Esophagus muscularis mucosa (tissue), 4 donors: ENCODE results near the gene PPIP5K1. TPM values are rescaled to one million over a fixed set of nuclear protein-coding genes. Genes with fewer than 3 reads are reported as not detected.

ENCODE experiments used
- DNase-seq: peaks from one replicate; pipeline ENCODE4 v3.0.0-alpha.2; 2017; ENCODE audit errors: extremely low spot score
- H3K27ac ChIP-seq, 4 donors: fragments of 200-600 bp; sonication (generic); replicated peaks in 1 of 4; 1 replicate in 3 of 4; 2 replicates in 1 of 4; pipeline ENCODE4 v1.5.1; 2016 to 2019; ENCODE audit warnings: mild to moderate bottlenecking in 1 of 4
- H3K27me3 ChIP-seq, 4 donors: fragments of 200-600 bp; sonication (generic); one replicate each; pipeline versions ENCODE4 v1.5.1 to v1.6.0; 2016 to 2019
- H3K36me3 ChIP-seq, 4 donors: fragments of 200-600 bp; sonication (generic); one replicate each; pipeline ENCODE4 v1.5.1; 2016 to 2019
- H3K4me1 ChIP-seq, 4 donors: fragments of 200-600 bp; sonication (generic); one replicate each; pipeline ENCODE4 v1.5.1; 2016 to 2019
- H3K4me3 ChIP-seq, 4 donors: fragments of 200-600 bp; sonication (generic); 1 replicate in 2 of 4; 2 replicates in 2 of 4; pipeline ENCODE4 v1.5.1; 2016 to 2019; ENCODE audit warnings: mild to moderate bottlenecking in 4 of 4, moderate library complexity in 1 of 4
- H3K9me3 ChIP-seq, 4 donors: fragments of 200-600 bp; sonication (generic); 1 replicate in 3 of 4; 2 replicates in 1 of 4; pipeline ENCODE4 v1.5.1; 2016 to 2019
- EP300 ChIP-seq: sonication (generic); formaldehyde crosslinking; IDR thresholded peaks from one replicate; pipeline ENCODE4 v1.6.1; 2017; ENCODE audit warnings: antibody characterized with exemption
- POLR2A ChIP-seq: fragments of 450-650 bp; IDR thresholded peaks from one replicate; pipeline ENCODE4 v1.6.1; 2017; ENCODE audit warnings: antibody characterized with exemption, moderate library complexity, mild to moderate bottlenecking, low read depth
- POLR2AphosphoS5 ChIP-seq, 2 donors: sonication (generic); formaldehyde crosslinking; IDR thresholded peaks; one replicate each; pipeline ENCODE4 v1.6.1; 2017; ENCODE audit warnings: antibody characterized with exemption in 2 of 2
- WGBS: methylation state at CpG from one replicate; pipeline ENCODE4 v1.1.5; 2018; 5-methylcytosine and 5-hydroxymethylcytosine counted together
- intact Hi-C: fragments of 100-400 bp; cut with DNase I; formaldehyde crosslinking; loops from one replicate; pipeline ENCODE4 v1.15.1; 2023
- total RNA-seq, 4 donors: library from RNA; depleted of rRNA; stranded (reverse); fragments of >200 nt; gene quantifications; one replicate each; pipeline versions ENCODE4 v1.1.0 to v1.2.1, GENCODE V29; 2016
- TF ChIP-seq, protein P1 (sequence below), 3 experiments: fragments of 200-600 bp in 2 of 3; fragments of 450-650 bp in 1 of 3; sonication (generic) in 2 of 3; IDR thresholded peaks; one replicate each; pipeline ENCODE4 v1.5.1; 2017 to 2019; ENCODE audit warnings: antibody characterized with exemption in 3 of 3, mild to moderate bottlenecking in 2 of 3, moderate library complexity in 1 of 3

Gene PPIP5K1
- total RNA-seq, 4 donors from 2014 or later = 9.8 to 73.4 (median 23.3) TPM

DNA sequence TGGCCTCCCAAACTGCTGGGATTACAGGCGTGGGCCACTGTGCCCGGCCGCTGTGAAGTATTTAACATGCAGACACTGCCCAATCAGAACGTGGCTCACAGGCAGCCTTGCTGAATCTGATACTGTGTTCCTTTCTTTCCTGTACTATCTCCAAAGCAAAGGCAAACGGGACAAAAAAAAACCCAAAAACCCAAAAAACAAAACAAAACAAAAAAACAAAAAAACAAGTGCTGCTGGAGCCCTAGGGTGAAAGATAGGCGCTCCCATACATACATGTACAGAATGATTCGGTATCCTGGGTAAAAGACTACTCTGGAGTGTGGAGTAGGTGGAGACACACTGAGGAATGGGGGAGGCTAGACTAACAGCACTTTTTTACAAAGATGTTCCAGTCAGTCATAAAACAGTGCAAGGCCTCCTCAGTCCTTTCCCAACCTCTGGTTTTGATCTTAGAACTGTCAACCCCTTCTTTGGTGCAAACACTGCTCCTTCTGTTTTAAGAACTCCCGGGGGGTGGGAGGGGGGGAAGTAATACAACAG lies 80.3 kb downstream of the PPIP5K1 start:
- no peak for DNase-seq
- H3K4me3 ChIP-seq = peak overlapping the region; percentile 62 to 77 (median 72)
- no peaks in the 10 kb centered on the region for H3K9me3 ChIP-seq
- peak overlapping the region; percentile 75 to 89 (median 81) for H3K27ac ChIP-seq
- no peaks in the 10 kb centered on the region for H3K36me3 ChIP-seq
- 38% methylated on average over 8 of the region's 8 CpGs for WGBS
- intact Hi-C loops = no loop called here
- no peaks in the 10 kb centered on the region for H3K27me3 ChIP-seq
- H3K4me1 ChIP-seq = peaks cover 29 to 41% (median 35%) of the 10 kb centered on the region in 4 donors
- TF ChIP-seq EP300 (no peak), POLR2A (no peak), POLR2AphosphoS5 (IDR thresholded peaks at IDR 0.05) (no peak)
- TF ChIP-seq, protein P1, sequence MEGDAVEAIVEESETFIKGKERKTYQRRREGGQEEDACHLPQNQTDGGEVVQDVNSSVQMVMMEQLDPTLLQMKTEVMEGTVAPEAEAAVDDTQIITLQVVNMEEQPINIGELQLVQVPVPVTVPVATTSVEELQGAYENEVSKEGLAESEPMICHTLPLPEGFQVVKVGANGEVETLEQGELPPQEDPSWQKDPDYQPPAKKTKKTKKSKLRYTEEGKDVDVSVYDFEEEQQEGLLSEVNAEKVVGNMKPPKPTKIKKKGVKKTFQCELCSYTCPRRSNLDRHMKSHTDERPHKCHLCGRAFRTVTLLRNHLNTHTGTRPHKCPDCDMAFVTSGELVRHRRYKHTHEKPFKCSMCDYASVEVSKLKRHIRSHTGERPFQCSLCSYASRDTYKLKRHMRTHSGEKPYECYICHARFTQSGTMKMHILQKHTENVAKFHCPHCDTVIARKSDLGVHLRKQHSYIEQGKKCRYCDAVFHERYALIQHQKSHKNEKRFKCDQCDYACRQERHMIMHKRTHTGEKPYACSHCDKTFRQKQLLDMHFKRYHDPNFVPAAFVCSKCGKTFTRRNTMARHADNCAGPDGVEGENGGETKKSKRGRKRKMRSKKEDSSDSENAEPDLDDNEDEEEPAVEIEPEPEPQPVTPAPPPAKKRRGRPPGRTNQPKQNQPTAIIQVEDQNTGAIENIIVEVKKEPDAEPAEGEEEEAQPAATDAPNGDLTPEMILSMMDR (IDR thresholded peaks at IDR 0.05) = no peak

DNA sequence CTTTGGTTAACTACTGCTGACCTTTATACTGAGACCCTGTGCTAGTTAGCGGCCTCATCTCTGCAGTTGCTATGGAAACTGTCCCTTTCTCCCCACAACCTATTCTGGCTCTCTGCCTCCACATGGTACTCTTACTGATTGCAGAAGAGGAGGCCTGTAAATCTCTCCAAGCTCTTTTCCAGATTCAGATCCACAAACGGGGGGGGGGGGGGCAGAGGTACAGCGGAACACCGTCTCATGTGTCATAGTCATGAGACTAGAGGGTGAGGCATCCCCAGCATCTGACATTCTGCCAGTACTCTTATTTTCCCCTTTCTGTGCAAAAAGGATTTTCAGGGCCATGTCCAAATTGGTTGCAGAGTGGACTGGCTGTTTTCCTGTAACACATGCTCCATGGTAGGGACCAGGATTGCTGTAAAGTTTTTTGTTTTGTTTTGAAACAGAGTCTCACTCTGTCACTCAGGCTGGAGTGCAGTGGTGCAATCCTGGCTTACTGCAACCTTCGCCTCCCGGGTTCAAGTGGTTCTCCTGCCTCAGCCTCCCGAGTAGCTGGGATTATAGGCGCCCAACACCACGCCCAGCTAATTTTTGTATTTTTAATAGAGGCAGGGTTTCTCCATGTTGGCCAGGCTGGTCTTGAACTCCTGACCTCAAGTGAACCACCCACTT lies 80.9 kb downstream of the PPIP5K1 start:
- Histone ChIP-seq H3K4me3 (peak overlapping the region; percentile 62 to 77 (median 72)), H3K27ac (peak overlapping the region; percentile 75 to 89 (median 81)), H3K4me1 (peaks cover 24 to 37% (median 34%) of the 10 kb centered on the region in 4 donors), H3K36me3 (no peaks in the 10 kb centered on the region), H3K9me3 (no peaks in the 10 kb centered on the region), H3K27me3 (no peaks in the 10 kb centered on the region)
- TF ChIP-seq, protein P1 (IDR thresholded peaks at IDR 0.05) = no peak
- TF ChIP-seq POLR2A = no peak
- TF ChIP-seq POLR2AphosphoS5 (IDR thresholded peaks at IDR 0.05) = peak in 1 of 2 donors; percentile 6
- no peak for TF ChIP-seq EP300
- DNase-seq = no peak
- intact Hi-C loops = no loop called here
- 42% methylated on average over 9 of the region's 9 CpGs for WGBS

DNA sequence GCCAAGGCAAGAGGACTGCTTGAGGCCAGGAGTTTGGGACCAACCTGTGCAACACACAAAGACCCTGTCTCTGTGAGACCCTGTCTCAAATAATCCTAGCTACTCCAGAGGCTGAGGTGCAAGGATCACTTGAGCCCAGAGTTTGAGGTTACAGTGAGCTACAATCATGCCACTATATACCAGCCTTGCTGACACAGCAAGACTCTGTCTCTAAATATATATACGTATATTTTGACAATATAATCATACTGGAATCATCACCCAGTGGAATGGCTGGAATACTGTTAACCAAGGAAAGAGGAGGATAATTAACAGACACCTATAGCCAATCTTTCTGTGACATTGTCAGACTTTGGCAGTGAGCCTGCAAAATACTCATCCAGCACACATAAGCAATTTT lies 81.6 kb downstream of the PPIP5K1 start:
- TF ChIP-seq EP300 (no peak), POLR2AphosphoS5 (IDR thresholded peaks at IDR 0.05) (no peak), POLR2A (no peak)
- TF ChIP-seq, protein P1 (IDR thresholded peaks at IDR 0.05) = no peak
- Histone ChIP-seq H3K27me3 (no peaks in the 10 kb centered on the region), H3K27ac (peak overlapping the region in 3 of 4 donors; percentile 75 to 89 (median 83)), H3K4me1 (peaks cover 24 to 36% (median 31%) of the 10 kb centered on the region in 4 donors), H3K9me3 (no peaks in the 10 kb centered on the region), H3K36me3 (no peaks in the 10 kb centered on the region), H3K4me3 (no peak overlapping the region)
- intact Hi-C loops = no loop called here
- WGBS = 36% methylated on average over 1 of the region's 1 CpG
- no peak for DNase-seq

DNA sequence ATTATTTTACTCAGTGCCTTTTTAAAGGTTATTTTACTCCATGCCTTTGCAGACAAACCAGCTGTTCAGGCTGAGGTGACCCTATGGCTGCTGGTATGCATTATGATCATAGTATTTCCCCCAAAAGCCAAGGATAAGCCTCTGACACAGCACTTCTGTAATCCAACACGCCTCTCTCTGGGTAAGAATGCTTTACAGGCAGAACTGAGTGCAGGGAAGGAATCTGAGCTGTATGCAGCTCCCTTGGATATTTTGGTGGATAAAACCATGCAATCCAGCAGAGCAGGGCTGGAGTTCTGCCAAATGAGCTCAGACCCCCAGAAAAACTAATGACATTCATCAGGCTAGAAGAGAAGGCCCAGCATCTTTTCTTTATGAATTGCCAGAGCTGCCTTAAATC lies 84.3 kb downstream of the PPIP5K1 start:
- intact Hi-C loops = no loop called here
- Histone ChIP-seq H3K27me3 (no peaks in the 10 kb centered on the region), H3K4me1 (peaks cover 14 to 26% (median 21%) of the 10 kb centered on the region in 4 donors), H3K9me3 (no peaks in the 10 kb centered on the region), H3K36me3 (no peaks in the 10 kb centered on the region), H3K4me3 (no peak overlapping the region), H3K27ac (no peak overlapping the region)
- TF ChIP-seq POLR2AphosphoS5 (IDR thresholded peaks at IDR 0.05) = no peak
- TF ChIP-seq POLR2A = no peak
- TF ChIP-seq EP300 = no peak
- 92% methylated on average over 1 of the region's 1 CpG for WGBS
- DNase-seq = no peak

DNA sequence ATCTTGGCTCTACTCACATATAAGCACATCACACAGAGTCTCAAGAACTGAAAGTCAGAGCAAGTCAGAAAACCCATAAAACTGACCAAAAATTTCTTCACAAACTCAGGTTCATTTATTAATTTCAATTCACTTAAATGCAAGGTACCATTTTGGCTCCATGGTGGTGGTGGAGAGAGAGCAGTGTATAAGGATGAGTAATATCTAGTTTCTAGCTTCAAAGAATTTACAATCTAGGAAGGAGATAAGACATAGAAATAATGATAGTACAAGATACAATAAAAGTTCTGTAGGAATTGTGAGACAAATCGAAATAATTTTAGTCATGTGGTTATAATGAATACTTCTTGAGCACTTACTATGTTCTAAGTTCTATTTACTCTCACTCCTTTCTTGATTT lies 90.4 kb downstream of the PPIP5K1 start:
- no peak overlapping the region for H3K27ac ChIP-seq
- no peaks in the 10 kb centered on the region for H3K9me3 ChIP-seq
- no peaks in the 10 kb centered on the region for H3K4me1 ChIP-seq
- TF ChIP-seq, protein P1 (IDR thresholded peaks at IDR 0.05) = no peak
- no peak for TF ChIP-seq POLR2A
- no peak for TF ChIP-seq POLR2AphosphoS5 (IDR thresholded peaks at IDR 0.05)
- no peak for DNase-seq
- H3K27me3 ChIP-seq = no peaks in the 10 kb centered on the region
- intact Hi-C loops = no loop called here
- 92% methylated on average over 1 of the region's 1 CpG for WGBS
- H3K4me3 ChIP-seq = no peak overlapping the region
- H3K36me3 ChIP-seq = peaks cover 0 to 3% (median 0%) of the 10 kb centered on the region in 4 donors
